RWPE2 (cell line): Measurements from ENCODE around the gene CCNYL1.
"Not testable (repeated sequence)": the region's sequence is repeated elsewhere in the genome, so short reads cannot be mapped to it uniquely, and the experiment has no call there.

Experiments
- ATAC-seq: fragments of 200-7000 bp; cut with Tn5 transposase; 3 replicates; pipeline ENCODE4 v1.9.1; 2021; ENCODE audit warnings: low read depth
- DNase-seq: peaks from one replicate; pipeline ENCODE4 v3.0.0-alpha.2; 2020; ENCODE audit warnings: low spot score
- H3K27ac ChIP-seq: fragments of 450-650 bp; 2 replicates; pipeline ENCODE4 v1.5.1; 2017; ENCODE audit warnings: mild to moderate bottlenecking; ENCODE audit not compliant: poor library complexity, severe bottlenecking
- H3K27me3 ChIP-seq: fragments of 250-450 bp; sonication (Bioruptor Pico); 2 replicates; pipeline ENCODE4 v1.5.1; 2021; ENCODE audit warnings: mild to moderate bottlenecking, moderate library complexity; ENCODE audit not compliant: insufficient read depth, poor library complexity, severe bottlenecking
- H3K36me3 ChIP-seq: fragments of 250-450 bp; sonication (Bioruptor Pico); 2 replicates; pipeline ENCODE4 v1.5.1; 2020; ENCODE audit warnings: low read depth, mild to moderate bottlenecking, moderate library complexity
- H3K4me1 ChIP-seq: fragments of 250-450 bp; sonication (Bioruptor Pico); 2 replicates; pipeline ENCODE4 v1.5.1; 2021; ENCODE audit warnings: mild to moderate bottlenecking, moderate library complexity; ENCODE audit not compliant: insufficient read depth, poor library complexity, severe bottlenecking
- H3K4me3 ChIP-seq: fragments of 250-450 bp; sonication (Bioruptor Pico); 2 replicates; pipeline ENCODE4 v1.5.1; 2021; ENCODE audit warnings: mild to moderate bottlenecking, moderate library complexity; ENCODE audit not compliant: severe bottlenecking
- H3K9me3 ChIP-seq: fragments of 250-450 bp; sonication (Bioruptor Pico); 2 replicates; pipeline ENCODE4 v1.5.1; 2021; ENCODE audit warnings: mild to moderate bottlenecking, moderate library complexity; ENCODE audit not compliant: severe bottlenecking
- CTCF ChIP-seq: fragments of 450-650 bp; IDR thresholded peaks from one replicate; pipeline ENCODE4 v1.5.1; 2017; ENCODE audit warnings: mild to moderate bottlenecking, moderate library complexity; ENCODE audit not compliant: poor library complexity, severe bottlenecking

CCNYL1 gene

GRCh38 chr2:207734636-207735512, 23.4 kb downstream of the CCNYL1 start:
- TF ChIP-seq CTCF: peak; percentile 54
- Histone ChIP-seq H3K27me3 (no peaks in the 10 kb centered on the region), H3K4me1 (no peaks in the 10 kb centered on the region), H3K27ac (no peak overlapping the region), H3K36me3 (peaks cover 34% of the 10 kb centered on the region), H3K9me3 (no peaks in the 10 kb centered on the region), H3K4me3 (no peak overlapping the region)
- DNase-seq (no peak), ATAC-seq (no peak)

DNA sequence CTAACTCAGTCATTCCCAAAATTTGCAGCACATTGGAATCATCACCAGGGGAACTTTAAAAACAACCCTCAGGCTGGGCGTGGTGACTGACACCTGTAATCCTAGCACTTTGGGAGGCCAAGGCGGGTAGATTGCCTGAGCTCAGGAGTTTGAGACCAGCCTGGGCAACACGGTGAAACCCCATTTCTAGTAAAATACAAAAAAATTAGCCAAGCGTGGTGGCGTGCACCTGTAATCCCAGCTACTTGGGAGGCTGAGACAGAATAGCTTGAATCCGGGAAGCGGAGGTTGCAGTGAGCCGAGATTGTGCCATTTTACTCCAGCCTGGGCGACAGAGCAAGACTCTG, 24.0 kb downstream of the CCNYL1 start:
- not testable (repeated sequence) for ATAC-seq, DNase-seq, H3K4me3 ChIP-seq, H3K4me1 ChIP-seq, H3K27ac ChIP-seq, H3K9me3 ChIP-seq, H3K27me3 ChIP-seq
- H3K36me3 ChIP-seq: peaks cover 34% of the 10 kb centered on the region

- DNase-seq (no peak), ATAC-seq (no peak)
- Histone ChIP-seq H3K9me3 (no peaks in the 10 kb centered on the region), H3K36me3 (peaks cover 57% of the 10 kb centered on the region), H3K27ac (no peak overlapping the region), H3K4me1 (no peaks in the 10 kb centered on the region), H3K27me3 (no peaks in the 10 kb centered on the region), H3K4me3 (no peak overlapping the region)
- TF ChIP-seq CTCF: no peak
Observed at GRCh38 chr2:207743514-207743913, 32.1 kb downstream of the CCNYL1 start.

DNA sequence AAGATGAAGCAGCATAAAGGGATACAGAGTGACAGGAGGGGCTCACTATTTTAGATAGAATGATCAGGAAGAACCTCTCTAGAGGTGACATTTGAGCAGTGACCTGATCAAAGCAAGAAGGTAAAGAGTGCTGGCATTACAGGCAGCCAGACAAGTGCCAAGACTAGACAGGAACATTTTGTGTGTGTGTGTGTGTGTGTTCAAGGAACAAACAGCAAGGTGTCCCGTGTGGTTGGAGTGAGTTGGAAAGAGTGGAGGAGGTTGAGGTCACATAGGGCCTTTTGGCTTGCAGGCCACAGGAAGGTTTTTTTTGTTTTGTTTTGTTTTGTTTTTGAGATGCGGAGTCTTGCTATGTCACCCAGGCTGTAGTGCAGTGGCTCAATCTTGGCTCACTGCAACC, 32.6 kb downstream of the CCNYL1 start:
- no peak overlapping the region for H3K27ac ChIP-seq
- no peak for TF ChIP-seq CTCF

GRCh38 chr2:207744451-207744850, 33.0 kb downstream of the CCNYL1 start:
- Histone ChIP-seq H3K4me3 (no peak overlapping the region), H3K9me3 (no peaks in the 10 kb centered on the region), H3K4me1 (no peaks in the 10 kb centered on the region), H3K36me3 (peaks cover 54% of the 10 kb centered on the region), H3K27me3 (no peaks in the 10 kb centered on the region), H3K27ac (no peak overlapping the region)
- TF ChIP-seq CTCF: no peak
- ATAC-seq: no peak
- DNase-seq: no peak

More for the DNA sequence above, 32.6 kb downstream of the CCNYL1 start:
- Histone ChIP-seq H3K4me3 (no peak overlapping the region), H3K4me1 (no peaks in the 10 kb centered on the region), H3K36me3 (peaks cover 54% of the 10 kb centered on the region), H3K9me3 (no peaks in the 10 kb centered on the region), H3K27me3 (no peaks in the 10 kb centered on the region)
- ATAC-seq (no peak), DNase-seq (no peak)
